ENCODE results near the gene MORN3.
"Not testable (repeated sequence)": the region's sequence is repeated elsewhere in the genome, so short reads cannot be mapped to it uniquely, and the experiment has no call there.

Gene MORN3

DNA sequence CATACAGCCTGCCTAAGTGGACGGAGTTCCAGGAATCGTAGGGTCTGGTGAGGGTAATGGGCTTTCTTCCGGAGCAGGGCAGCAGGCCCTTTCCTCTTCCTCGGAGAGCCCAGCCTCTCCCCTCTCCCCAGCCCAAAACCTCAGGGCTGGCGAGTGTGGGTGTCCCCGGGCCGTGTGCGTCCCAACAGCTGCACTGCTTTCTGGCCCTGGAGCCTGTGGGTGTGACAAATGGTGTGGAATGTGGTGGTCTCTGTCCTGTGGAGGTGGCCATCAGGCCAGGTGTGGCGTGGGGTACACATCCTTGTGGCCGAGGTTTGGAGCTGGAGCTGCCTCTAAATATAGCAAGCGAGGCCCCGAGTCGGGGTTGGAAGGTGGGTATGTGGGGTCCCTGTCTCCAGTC lies 34.6 kb downstream of the MORN3 start:
- no peak for DNase-seq (ENCODE audit: low read depth)
- no peak for TF ChIP-seq CTCF (conservative IDR thresholded peaks at IDR 0.05; ENCODE audit: low read depth, low read length)
- H3K4me3 ChIP-seq (ENCODE audit: low read length) = no peak overlapping the region

GRCh38 chr12:121633833-121634196 lies 35.6 kb downstream of the MORN3 start:
- not testable (repeated sequence) for H3K4me3 ChIP-seq (ENCODE audit: low read length); DNase-seq (ENCODE audit: low read depth)

DNA sequence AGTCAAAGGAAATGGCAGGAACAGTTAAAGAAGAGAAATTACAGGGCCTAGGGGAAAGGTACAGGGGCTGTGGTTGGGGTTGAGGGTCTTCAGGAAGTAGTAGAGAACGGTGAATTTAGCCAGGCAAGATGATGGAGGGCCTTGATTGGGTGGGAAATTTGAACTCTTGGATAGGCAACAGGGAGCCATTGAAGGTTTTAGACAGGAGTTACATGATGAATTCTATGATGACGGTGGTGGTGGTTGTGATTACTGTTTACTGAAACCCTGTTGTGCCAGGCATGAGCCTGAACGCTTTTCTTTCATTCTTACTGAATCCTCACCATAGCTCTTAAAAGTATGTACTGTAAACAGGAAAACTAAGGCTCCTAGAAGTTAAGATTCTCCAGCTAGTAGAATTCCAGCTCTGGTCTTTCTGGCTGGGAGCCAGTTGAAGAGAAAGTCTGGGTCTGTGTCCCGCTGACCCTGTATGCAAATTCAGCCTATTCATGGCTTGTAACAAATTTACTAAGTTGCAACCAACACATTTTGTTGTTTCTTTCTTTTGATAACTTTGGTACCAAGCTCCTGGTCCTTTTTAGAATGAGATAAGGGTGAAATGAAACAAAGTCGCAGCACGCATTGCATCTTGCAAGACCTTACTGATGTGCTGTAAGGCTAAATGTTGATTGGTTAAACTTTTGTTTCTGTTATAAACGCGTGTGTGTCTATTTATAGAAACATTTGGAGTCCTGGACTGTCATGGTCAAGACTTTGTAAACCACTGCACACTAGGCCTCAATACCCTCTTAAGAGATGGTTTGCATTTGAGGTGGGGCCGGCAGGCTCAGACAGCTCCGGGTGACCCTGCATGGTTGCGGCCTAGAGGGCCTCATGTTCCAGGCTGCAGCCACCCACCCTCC lies 37.1 kb downstream of the MORN3 start:
- DNase-seq (ENCODE audit: low read depth) = no peak
- no peak for TF ChIP-seq CTCF (conservative IDR thresholded peaks at IDR 0.05; ENCODE audit: low read depth, low read length)
- no peak overlapping the region for H3K4me3 ChIP-seq (ENCODE audit: low read length)

DNA sequence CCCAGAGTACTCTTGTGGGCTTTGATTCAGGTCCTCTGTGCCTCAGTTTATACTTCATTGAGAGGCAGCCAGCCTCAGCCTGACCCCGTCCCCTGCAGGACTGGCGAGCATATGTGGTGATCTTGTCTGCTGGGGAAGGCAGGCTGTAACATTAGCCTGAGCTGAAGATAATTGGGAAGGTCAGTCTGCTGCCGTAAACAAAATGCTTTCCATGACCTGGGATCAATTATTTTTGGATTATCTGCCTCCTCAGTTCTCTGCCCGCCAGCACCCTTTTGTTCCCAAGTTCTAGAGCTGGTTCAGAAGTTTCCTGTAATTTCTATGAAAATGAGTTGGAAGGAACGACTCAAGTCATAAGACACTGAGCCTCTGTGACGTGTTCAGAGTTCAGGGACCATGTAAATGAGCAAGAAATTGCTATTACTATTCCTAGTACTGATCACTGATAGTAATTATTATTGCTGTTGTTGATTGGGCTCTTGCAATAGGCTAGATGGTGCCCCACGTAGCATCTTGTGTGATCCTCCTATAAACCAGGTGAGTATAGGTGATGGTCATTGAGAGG lies 38.6 kb downstream of the MORN3 start:
- H3K4me3 ChIP-seq (ENCODE audit: low read length) = no peak overlapping the region
- DNase-seq (ENCODE audit: low read depth) = no peak
- no peak for TF ChIP-seq CTCF (conservative IDR thresholded peaks at IDR 0.05; ENCODE audit: low read depth, low read length)

- DNase-seq (ENCODE audit: low read depth) = no peak
- H3K4me3 ChIP-seq (ENCODE audit: low read length) = no peak overlapping the region
- TF ChIP-seq CTCF (conservative IDR thresholded peaks at IDR 0.05; ENCODE audit: low read depth, low read length) = no peak
These were observed 40.9 kb downstream of the MORN3 start for GRCh38 chr12:121628536-121628935.

DNA sequence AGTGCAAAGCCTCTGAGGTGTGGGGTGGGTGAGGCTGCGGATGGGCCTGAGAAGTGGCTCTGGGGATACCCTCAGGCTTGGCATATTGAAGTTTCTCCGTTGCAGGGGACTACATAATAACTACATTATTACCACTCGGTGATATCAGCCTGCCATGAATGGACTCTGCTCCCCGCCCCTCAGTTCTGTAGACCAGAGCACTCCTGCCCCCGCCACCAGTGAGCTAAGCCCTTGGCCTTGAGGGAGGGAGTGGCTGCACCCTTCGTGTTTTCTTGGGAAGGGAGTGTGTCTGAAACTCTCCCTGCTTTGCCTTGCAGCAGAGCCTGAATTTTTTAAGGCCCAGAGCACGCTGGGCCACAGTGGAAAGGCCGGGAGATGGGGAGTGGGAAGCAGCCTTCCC lies 41.4 kb downstream of the MORN3 start:
- H3K4me3 ChIP-seq (ENCODE audit: low read length) = peak overlapping the region; percentile 23
- no peak for DNase-seq (ENCODE audit: low read depth)
- TF ChIP-seq CTCF (conservative IDR thresholded peaks at IDR 0.05; ENCODE audit: low read depth, low read length) = no peak

- DNase-seq (ENCODE audit: low read depth) = no peak
- TF ChIP-seq CTCF (conservative IDR thresholded peaks at IDR 0.05; ENCODE audit: low read depth, low read length) = peak; percentile 18
- H3K4me3 ChIP-seq (ENCODE audit: low read length) = peak overlapping the region; percentile 62
These were observed 42.4 kb downstream of the MORN3 start for GRCh38 chr12:121626853-121627640.

Data from retinal pigment epithelial cell (primary cell).